Kidney (tissue), 14 donors: ENCODE measurements around the gene AHDC1. TPM values are rescaled to one million over a fixed set of nuclear protein-coding genes. Genes with fewer than 3 reads are reported as not detected.

Experiments used
- DNase-seq, 5 donors: peaks; one replicate each; pipeline ENCODE4 v3.0.0-alpha.2; 2013 to 2020
- FAIRE-seq: peaks from 2 replicates; lab custom pipeline; 2012; peaks lifted over from hg19 to GRCh38; lab: Jason Lieb, UNC
- H3K27ac ChIP-seq, 2 donors: one replicate each; pipeline ENCODE4 v1.7.0; 2013; ENCODE audit warnings: low read depth in 2 of 2, low read length in 2 of 2, inconsistent platforms in 1 of 2
- H3K27me3 ChIP-seq: one replicate; pipeline ENCODE4 v1.7.1; 2013; ENCODE audit warnings: low read length, inconsistent platforms; ENCODE audit not compliant: control insufficient read depth, insufficient read depth
- H3K36me3 ChIP-seq, 3 donors: one replicate each; pipeline versions ENCODE4 v1.7.0 to v1.7.1; 2013; ENCODE audit warnings: low read length in 3 of 3, control low read depth in 1 of 3, inconsistent platforms in 1 of 3; ENCODE audit not compliant: insufficient read depth in 3 of 3, control insufficient read depth in 2 of 3
- H3K4me1 ChIP-seq, 3 donors: one replicate each; pipeline versions ENCODE4 v1.7.0 to v1.7.1; 2013; ENCODE audit warnings: low read length in 3 of 3, inconsistent platforms in 1 of 3, low read depth in 1 of 3; ENCODE audit not compliant: control insufficient read depth in 2 of 3, insufficient read depth in 2 of 3
- H3K4me3 ChIP-seq, 3 donors: one replicate each; pipeline versions ENCODE4 v1.7.0 to v1.8.1; 2013; ENCODE audit warnings: low read length in 3 of 3, control low read depth in 1 of 3, inconsistent platforms in 1 of 3
- H3K9ac ChIP-seq, 3 donors: one replicate each; pipeline versions ENCODE4 v1.7.0 to v1.7.1; 2013; ENCODE audit warnings: low read length in 3 of 3, control low read depth in 1 of 3, inconsistent platforms in 1 of 3
- H3K9me3 ChIP-seq, 3 donors: one replicate each; pipeline versions ENCODE4 v1.7.0 to v1.7.1; 2013; ENCODE audit warnings: low read length in 3 of 3, control low read depth in 1 of 3, inconsistent platforms in 1 of 3; ENCODE audit not compliant: control insufficient read depth in 2 of 3, insufficient read depth in 1 of 3
- CTCF ChIP-seq: IDR thresholded peaks from 3 replicates; pipeline ENCODE4 v1.5.1; 2012; ENCODE audit warnings: mild to moderate bottlenecking, moderate library complexity, borderline replicate concordance; ENCODE audit not compliant: insufficient read depth; ENCODE audit errors: extremely low read depth
- intact Hi-C: fragments of 100-400 bp; cut with DNase I; formaldehyde crosslinking; loops from one replicate; pipeline ENCODE4 v1.11.1; 2022
- polyA plus RNA-seq: library from polyadenylated mRNA; stranded (reverse); fragments of 350-450 nt; fragmentation: Illumina TruSeq; extraction: RNeasy Lipid Tissue Mini Kit (QIAGEN cat#74804); gene quantifications from one replicate; pipeline ENCODE4 v1.2.3, GENCODE V29; 2014; ENCODE audit warnings: low read depth, low replicate concordance; ENCODE audit not compliant: insufficient read depth
- total RNA-seq: library from RNA; stranded (reverse); fragmentation: NEBNext Ultra II Directional; extraction: Animal tissue kit (Norgen Biotek cat#: 25700); gene quantifications from one replicate; pipeline ENCODE4 v1.2.1, GENCODE V29; 2021
- donor health status: control.
- donor health status: control.
- donor health status: control.
- donor health status: control.
- donor health status: control.
- donor health status: DM: yes; HTN: yes; CAD: no.
- donor health status: Normal renal cell carcinoma (clear cell type).

The AHDC1 gene
- total and polyA plus RNA-seq, 2 donors from 2014 or later: 8.5 to 48.2 TPM

- H3K36me3 ChIP-seq: no peaks in the 10 kb centered on the region
- H3K9ac ChIP-seq: no peak overlapping the region
- H3K27me3 ChIP-seq: no peaks in the 10 kb centered on the region
- no peak for TF ChIP-seq CTCF
- no peaks in the 10 kb centered on the region for H3K9me3 ChIP-seq
- no peak for FAIRE-seq
- H3K27ac ChIP-seq: no peak overlapping the region
- DNase-seq: peak in 4 of 5 donors; percentile 73 to 90 (median 83)
- peaks cover 29 to 57% (median 40%) of the 10 kb centered on the region in 3 donors for H3K4me1 ChIP-seq
- H3K4me3 ChIP-seq: no peak overlapping the region
- intact Hi-C loops: no loop called here
Measured at GRCh38 chr1:27522432-27523336, 81.3 kb downstream of the AHDC1 start.

GRCh38 chr1:27521861-27522431 is 82.0 kb downstream of the AHDC1 start:
- Histone ChIP-seq H3K36me3 (no peaks in the 10 kb centered on the region), H3K27me3 (no peaks in the 10 kb centered on the region), H3K9ac (no peak overlapping the region), H3K27ac (no peak overlapping the region), H3K4me3 (no peak overlapping the region), H3K4me1 (peaks cover 29 to 51% (median 35%) of the 10 kb centered on the region in 3 donors), H3K9me3 (no peaks in the 10 kb centered on the region)
- DNase-seq (no peak), FAIRE-seq (no peak)
- no peak for TF ChIP-seq CTCF
- intact Hi-C loops: no loop called here

GRCh38 chr1:27521336-27521831 is 82.6 kb downstream of the AHDC1 start:
- DNase-seq (peak in 1 of 5 donors; percentile 78), FAIRE-seq (no peak)
- H3K4me1 ChIP-seq: peaks cover 24 to 47% (median 30%) of the 10 kb centered on the region in 3 donors

More at GRCh38 chr1:27521336-27521831, 82.6 kb downstream of the AHDC1 start:
- no peak overlapping the region for H3K27ac ChIP-seq
- intact Hi-C loops: no loop called here
- no peak for TF ChIP-seq CTCF
- no peaks in the 10 kb centered on the region for H3K27me3 ChIP-seq
- no peak overlapping the region for H3K4me3 ChIP-seq
- H3K9me3 ChIP-seq: no peaks in the 10 kb centered on the region
- H3K9ac ChIP-seq: no peak overlapping the region
- no peaks in the 10 kb centered on the region for H3K36me3 ChIP-seq
